Stimulated activated naive CD8-positive, alpha-beta T cell treated with anti-CD3 and anti-CD28 coated beads, Interleukin-15, Interleukin-2, amounts not matched to agents 100 ng/mL and 50 ng/mL, for 24 hours (primary cell): Measurements from ENCODE around the gene TMEM247.

Experiments
- H3K27ac Mint-ChIP-seq: one replicate; pipeline ENCODE4 v1.8.0; 2021; ENCODE audit warnings: mild to moderate bottlenecking, mixed read lengths
- H3K27me3 Mint-ChIP-seq: one replicate; pipeline ENCODE4 v1.8.0; 2021; ENCODE audit warnings: mixed read lengths
- H3K36me3 Mint-ChIP-seq: one replicate; pipeline ENCODE4 v1.8.0; 2021; ENCODE audit warnings: low read depth, mixed read lengths
- H3K4me1 Mint-ChIP-seq: one replicate; pipeline ENCODE4 v1.8.0; 2021; ENCODE audit warnings: low read depth, mixed read lengths
- H3K4me3 Mint-ChIP-seq: one replicate; pipeline ENCODE4 v1.8.0; 2021; ENCODE audit warnings: mild to moderate bottlenecking, mixed read lengths
- H3K9me3 Mint-ChIP-seq: one replicate; pipeline ENCODE4 v1.8.0; 2021; ENCODE audit warnings: mixed read lengths

The TMEM247 gene

DNA sequence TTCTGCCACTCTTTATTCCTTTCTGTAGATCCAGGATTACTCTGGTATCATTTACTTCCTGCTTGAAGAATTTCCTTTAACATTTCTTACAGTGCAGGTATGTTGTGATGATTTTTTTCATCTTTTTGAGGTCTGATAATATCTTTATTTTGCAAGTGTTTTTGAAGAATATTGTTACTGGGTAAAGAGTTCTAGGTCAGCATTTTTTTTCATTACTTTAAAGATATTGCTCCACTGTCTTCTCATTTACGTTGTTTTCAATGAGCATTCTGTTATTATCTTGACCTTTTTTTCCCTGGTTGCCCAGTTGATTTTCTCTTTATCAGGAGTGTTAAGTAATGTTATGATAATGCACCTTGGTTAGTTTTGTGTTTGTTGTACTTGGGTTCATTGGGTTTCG lies 31.7 kb upstream of the TMEM247 start:
- Mint-ChIP-seq H3K4me3 (no peak overlapping the region), H3K27ac (no peak overlapping the region), H3K36me3 (no peaks in the 10 kb centered on the region), H3K9me3 (peaks cover 9% of the 10 kb centered on the region), H3K27me3 (peaks cover 4% of the 10 kb centered on the region), H3K4me1 (no peaks in the 10 kb centered on the region)

DNA sequence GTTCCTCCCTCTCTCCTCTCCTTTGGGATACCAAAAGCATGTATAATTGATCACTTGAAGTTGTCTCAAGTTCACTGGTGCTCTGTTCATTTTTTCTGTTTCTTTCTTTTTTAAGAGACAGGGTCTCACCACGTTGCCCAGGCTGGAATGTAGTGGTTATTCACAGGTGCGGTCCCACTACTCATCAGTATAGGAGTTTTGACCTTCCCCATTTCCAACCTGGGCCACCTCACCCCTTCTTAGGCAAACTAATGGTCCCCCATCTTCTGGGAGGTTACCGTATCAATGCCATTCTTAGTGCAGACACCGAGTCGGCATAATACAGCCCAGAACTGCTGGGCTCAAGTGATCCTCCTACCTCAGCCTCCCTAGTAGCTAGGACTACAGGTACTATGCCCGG lies 31.3 kb upstream of the TMEM247 start:
- Mint-ChIP-seq H3K9me3 (peaks cover 9% of the 10 kb centered on the region), H3K4me3 (no peak overlapping the region), H3K27me3 (peaks cover 4% of the 10 kb centered on the region), H3K27ac (no peak overlapping the region), H3K36me3 (no peaks in the 10 kb centered on the region), H3K4me1 (no peaks in the 10 kb centered on the region)

DNA sequence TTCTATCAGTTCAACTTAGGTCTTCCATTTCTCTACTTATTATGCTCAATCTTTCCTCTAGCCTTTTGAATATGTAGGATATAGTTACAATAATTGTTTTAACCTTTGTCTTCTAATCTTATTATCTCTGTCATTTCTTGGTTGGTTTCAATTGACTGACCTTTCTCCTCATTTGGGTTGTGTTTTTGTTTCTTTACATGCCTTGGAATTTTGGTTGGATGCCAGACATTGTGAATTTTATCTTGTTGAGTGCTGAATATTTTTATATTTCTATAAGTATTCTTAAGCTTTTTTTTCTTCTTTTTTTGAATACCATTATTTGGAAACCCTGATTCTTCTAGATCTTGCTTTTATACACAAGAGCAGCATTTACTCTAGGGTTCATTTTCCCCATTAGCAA lies 30.7 kb upstream of the TMEM247 start:
- no peaks in the 10 kb centered on the region for H3K36me3 Mint-ChIP-seq
- peaks cover 9% of the 10 kb centered on the region for H3K9me3 Mint-ChIP-seq

GRCh38 chr2:46449700-46450099 lies 29.7 kb upstream of the TMEM247 start:
- Mint-ChIP-seq H3K9me3 (peaks cover 6% of the 10 kb centered on the region), H3K4me1 (no peaks in the 10 kb centered on the region), H3K27ac (no peak overlapping the region), H3K27me3 (peaks cover 4% of the 10 kb centered on the region), H3K4me3 (no peak overlapping the region), H3K36me3 (no peaks in the 10 kb centered on the region)

More for the DNA sequence above, 30.7 kb upstream of the TMEM247 start:
- Mint-ChIP-seq H3K4me3 (no peak overlapping the region), H3K27me3 (peaks cover 4% of the 10 kb centered on the region), H3K27ac (no peak overlapping the region), H3K4me1 (no peaks in the 10 kb centered on the region)

- peaks cover 6% of the 10 kb centered on the region for H3K9me3 Mint-ChIP-seq
- peaks cover 4% of the 10 kb centered on the region for H3K27me3 Mint-ChIP-seq
- no peak overlapping the region for H3K27ac Mint-ChIP-seq
- no peaks in the 10 kb centered on the region for H3K4me1 Mint-ChIP-seq
- H3K4me3 Mint-ChIP-seq, result no peak overlapping the region
- no peaks in the 10 kb centered on the region for H3K36me3 Mint-ChIP-seq
Observed at GRCh38 chr2:46451131-46451711, 28.1 kb upstream of the TMEM247 start.

GRCh38 chr2:46456789-46457188 lies 22.6 kb upstream of the TMEM247 start:
- no peaks in the 10 kb centered on the region for H3K27me3 Mint-ChIP-seq

DNA sequence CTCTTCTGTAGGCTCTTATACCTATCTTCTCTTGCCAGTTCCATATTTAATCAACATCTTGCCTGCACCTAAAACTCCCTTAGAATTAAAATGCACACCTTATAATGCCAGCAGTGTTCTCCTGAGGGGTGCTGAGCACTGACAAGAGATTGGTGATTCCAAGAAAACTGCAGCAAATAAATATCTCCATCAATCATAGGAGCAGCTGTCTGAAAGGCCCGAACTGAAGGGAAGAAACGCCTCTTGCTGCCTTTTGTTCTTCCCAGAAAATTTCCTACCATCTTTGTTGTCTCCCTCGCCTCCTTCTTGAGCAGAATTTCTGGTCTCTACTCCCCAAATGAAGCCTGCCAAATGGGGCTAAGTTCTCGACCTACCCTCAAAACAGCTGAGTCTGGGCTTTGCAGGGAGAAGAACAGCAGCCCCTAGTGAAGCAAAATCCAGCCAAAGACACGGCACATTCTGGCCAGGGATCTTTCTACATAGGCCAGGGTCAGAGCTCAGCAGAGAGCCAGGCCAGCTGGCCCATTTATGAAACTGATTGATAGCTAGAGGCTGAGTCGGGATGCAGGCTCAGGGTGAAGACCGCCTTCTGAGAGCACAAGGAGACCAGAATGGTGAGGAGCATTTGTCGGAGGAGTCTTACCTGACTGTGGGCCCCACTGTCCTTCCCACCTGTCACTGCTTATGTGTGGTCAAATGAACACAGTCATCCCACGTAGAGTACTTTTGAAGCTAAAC lies 20.4 kb upstream of the TMEM247 start:
- H3K27ac Mint-ChIP-seq, result no peak overlapping the region
- no peaks in the 10 kb centered on the region for H3K27me3 Mint-ChIP-seq
- H3K9me3 Mint-ChIP-seq, result no peaks in the 10 kb centered on the region
- no peak overlapping the region for H3K4me3 Mint-ChIP-seq
- H3K36me3 Mint-ChIP-seq, result no peaks in the 10 kb centered on the region
- H3K4me1 Mint-ChIP-seq, result peaks cover 4% of the 10 kb centered on the region

More at GRCh38 chr2:46456789-46457188, 22.6 kb upstream of the TMEM247 start:
- H3K9me3 Mint-ChIP-seq, result no peaks in the 10 kb centered on the region
- H3K4me3 Mint-ChIP-seq, result no peak overlapping the region
- no peaks in the 10 kb centered on the region for H3K36me3 Mint-ChIP-seq
- H3K4me1 Mint-ChIP-seq, result peaks cover 4% of the 10 kb centered on the region
- no peak overlapping the region for H3K27ac Mint-ChIP-seq

DNA sequence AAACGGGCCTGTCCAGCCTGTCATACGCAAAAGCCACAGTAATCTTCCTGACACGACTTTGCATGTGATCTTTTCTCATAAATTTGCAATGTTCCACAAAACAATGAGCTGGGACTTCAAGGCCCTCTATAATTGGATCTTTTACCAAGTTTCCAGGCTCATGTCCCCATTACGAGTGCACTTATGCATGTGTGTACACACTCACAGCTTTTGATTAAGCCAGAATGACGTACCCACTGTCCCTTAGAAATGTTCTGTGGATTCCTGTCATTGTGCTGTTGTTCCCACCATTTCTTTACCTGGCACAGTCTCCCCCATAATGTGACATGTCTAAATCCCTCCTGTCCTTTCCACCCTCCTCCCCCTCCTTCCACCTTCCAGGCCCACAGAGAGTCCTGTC lies 19.7 kb upstream of the TMEM247 start:
- Mint-ChIP-seq H3K9me3 (no peaks in the 10 kb centered on the region), H3K4me3 (no peak overlapping the region), H3K4me1 (peaks cover 7% of the 10 kb centered on the region), H3K27me3 (no peaks in the 10 kb centered on the region), H3K27ac (no peak overlapping the region), H3K36me3 (no peaks in the 10 kb centered on the region)

- Mint-ChIP-seq H3K27me3 (no peaks in the 10 kb centered on the region), H3K27ac (no peak overlapping the region)
Observed at GRCh38 chr2:46460241-46460921, 19.0 kb upstream of the TMEM247 start.

GRCh38 chr2:46461011-46461674 lies 18.2 kb upstream of the TMEM247 start:
- Mint-ChIP-seq H3K4me1 (peaks cover 7% of the 10 kb centered on the region), H3K27ac (no peak overlapping the region), H3K9me3 (no peaks in the 10 kb centered on the region), H3K4me3 (no peak overlapping the region), H3K36me3 (no peaks in the 10 kb centered on the region), H3K27me3 (no peaks in the 10 kb centered on the region)

More at GRCh38 chr2:46460241-46460921, 19.0 kb upstream of the TMEM247 start:
- Mint-ChIP-seq H3K4me3 (no peak overlapping the region), H3K36me3 (no peaks in the 10 kb centered on the region), H3K9me3 (no peaks in the 10 kb centered on the region), H3K4me1 (peaks cover 7% of the 10 kb centered on the region)

DNA sequence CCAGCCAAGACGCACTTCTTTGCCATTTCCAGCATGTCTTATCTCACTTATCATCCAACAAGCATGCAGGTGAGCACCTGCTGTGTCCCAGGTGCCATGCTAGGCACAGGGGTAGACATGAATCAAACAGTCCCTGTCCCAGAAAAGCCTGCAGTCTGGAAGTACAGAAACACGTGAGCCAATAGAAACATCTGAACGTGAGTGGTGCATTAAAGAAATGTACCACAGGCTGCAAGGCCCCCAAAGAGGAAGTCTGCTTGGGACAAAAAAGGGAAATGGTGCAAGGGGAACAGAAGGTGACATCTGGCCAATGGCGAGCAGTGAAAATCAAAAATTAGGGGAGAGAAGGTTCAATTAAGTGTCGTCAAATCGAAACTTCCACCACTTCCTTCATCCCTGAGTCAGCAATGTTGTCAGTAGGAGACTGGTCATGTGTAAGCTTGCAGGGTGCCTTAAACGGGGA lies 17.6 kb upstream of the TMEM247 start:
- H3K4me3 Mint-ChIP-seq, result no peak overlapping the region
- no peak overlapping the region for H3K27ac Mint-ChIP-seq
- H3K9me3 Mint-ChIP-seq, result no peaks in the 10 kb centered on the region
- H3K27me3 Mint-ChIP-seq, result no peaks in the 10 kb centered on the region
- H3K36me3 Mint-ChIP-seq, result no peaks in the 10 kb centered on the region
- peaks cover 7% of the 10 kb centered on the region for H3K4me1 Mint-ChIP-seq

- H3K27me3 Mint-ChIP-seq, result no peaks in the 10 kb centered on the region
- no peaks in the 10 kb centered on the region for H3K9me3 Mint-ChIP-seq
- H3K36me3 Mint-ChIP-seq, result no peaks in the 10 kb centered on the region
- H3K27ac Mint-ChIP-seq, result no peak overlapping the region
- no peak overlapping the region for H3K4me3 Mint-ChIP-seq
- H3K4me1 Mint-ChIP-seq, result peaks cover 7% of the 10 kb centered on the region
Observed at GRCh38 chr2:46462936-46463335, 16.4 kb upstream of the TMEM247 start.

DNA sequence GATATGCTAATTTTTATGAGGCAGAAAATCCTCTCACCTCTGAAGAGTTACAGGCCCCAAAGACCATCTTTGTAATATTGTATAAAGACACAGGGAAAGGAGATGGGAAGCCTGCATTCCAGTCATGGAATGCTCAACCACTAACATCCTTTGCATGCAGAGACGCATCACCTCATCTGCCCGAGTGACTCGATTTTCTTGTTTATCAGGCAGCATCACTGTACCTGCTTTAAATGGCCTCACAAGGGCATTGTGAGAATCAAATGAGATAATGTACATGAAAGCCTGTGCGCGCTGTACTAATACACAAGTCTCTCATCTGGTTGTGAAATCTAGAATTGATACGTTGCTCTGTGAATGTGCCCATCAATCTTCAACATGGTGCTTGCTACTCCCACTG lies 10.2 kb upstream of the TMEM247 start:
- no peaks in the 10 kb centered on the region for H3K36me3 Mint-ChIP-seq
- peaks cover 4% of the 10 kb centered on the region for H3K4me1 Mint-ChIP-seq
- no peak overlapping the region for H3K27ac Mint-ChIP-seq
- no peak overlapping the region for H3K4me3 Mint-ChIP-seq
- H3K9me3 Mint-ChIP-seq, result no peaks in the 10 kb centered on the region
- H3K27me3 Mint-ChIP-seq, result no peaks in the 10 kb centered on the region

- no peaks in the 10 kb centered on the region for H3K9me3 Mint-ChIP-seq
- H3K36me3 Mint-ChIP-seq, result no peaks in the 10 kb centered on the region
- peaks cover under 1% of the 10 kb centered on the region for H3K4me1 Mint-ChIP-seq
- no peaks in the 10 kb centered on the region for H3K27me3 Mint-ChIP-seq
- H3K27ac Mint-ChIP-seq, result no peak overlapping the region
- no peak overlapping the region for H3K4me3 Mint-ChIP-seq
Observed at GRCh38 chr2:46469700-46470099, 9.7 kb upstream of the TMEM247 start.

DNA sequence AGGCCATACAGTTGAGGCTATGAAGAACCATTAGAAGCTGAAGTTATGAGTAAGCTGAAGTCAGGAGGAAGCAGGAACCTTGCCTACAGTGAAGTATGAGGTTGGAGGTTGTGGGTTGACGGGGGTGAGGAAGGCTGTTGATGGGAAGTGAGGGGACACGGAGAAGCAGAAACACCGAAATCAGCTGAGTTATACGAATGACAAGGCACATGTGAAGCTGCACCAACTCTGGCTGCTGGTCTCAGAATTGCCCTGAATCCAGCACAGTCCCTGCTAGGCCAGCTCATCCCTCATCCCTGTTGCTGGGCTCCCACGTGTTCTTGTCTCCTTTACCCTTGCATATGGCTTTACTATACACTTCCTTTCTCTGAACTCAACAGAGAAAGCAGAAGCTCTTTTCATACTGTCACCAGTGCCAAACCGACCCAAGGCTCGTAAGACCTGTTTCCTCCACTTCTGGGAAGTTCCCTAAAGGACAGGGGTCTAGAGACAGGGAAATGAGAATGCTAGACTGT lies 9.2 kb upstream of the TMEM247 start:
- H3K9me3 Mint-ChIP-seq, result no peaks in the 10 kb centered on the region
- H3K27me3 Mint-ChIP-seq, result no peaks in the 10 kb centered on the region

More for the DNA sequence above, 9.2 kb upstream of the TMEM247 start:
- H3K4me1 Mint-ChIP-seq, result no peaks in the 10 kb centered on the region
- no peak overlapping the region for H3K27ac Mint-ChIP-seq
- no peak overlapping the region for H3K4me3 Mint-ChIP-seq
- no peaks in the 10 kb centered on the region for H3K36me3 Mint-ChIP-seq
